GM19455 (cell line): ENCODE measurements around the gene TEX261.

ENCODE experiments used
- ATAC-seq: cut with Tn5 transposase; IDR thresholded peaks from one replicate; pipeline ENCODE4 v1.9.1; 2021; ENCODE audit not compliant: unreplicated experiment

The TEX261 gene

GRCh38 chr2:70982971-70983370 is 11.7 kb downstream of the TEX261 start:
- no peak for ATAC-seq

GRCh38 chr2:70981866-70982810 is 12.5 kb downstream of the TEX261 start:
- no peak for ATAC-seq

GRCh38 chr2:70981421-70981820 is 13.3 kb downstream of the TEX261 start:
- no peak for ATAC-seq

- ATAC-seq = no peak
Measured at GRCh38 chr2:70979626-70980025, 15.0 kb downstream of the TEX261 start.

GRCh38 chr2:70979180-70979488 is 15.5 kb downstream of the TEX261 start:
- ATAC-seq = no peak

- ATAC-seq = no peak
Measured at GRCh38 chr2:70978341-70979179, 16.1 kb downstream of the TEX261 start, which contains the start of gene ANKRD53. ANKRD53 (plus strand) TSS chr2:70978630; CDS start chr2:70978646, 16 bp downstream.

- no peak for ATAC-seq
Measured at GRCh38 chr2:70977605-70978205, 17.0 kb downstream of the TEX261 start.

GRCh38 chr2:70975237-70975636 is 19.4 kb downstream of the TEX261 start:
- no peak for ATAC-seq

- no peak for ATAC-seq
Measured at GRCh38 chr2:70974592-70974991, 20.1 kb downstream of the TEX261 start.

- no peak for ATAC-seq
Measured at GRCh38 chr2:70967189-70967588, 27.5 kb downstream of the TEX261 start.

GRCh38 chr2:70966681-70967080 is 28.0 kb downstream of the TEX261 start:
- no peak for ATAC-seq

- no peak for ATAC-seq
Measured at GRCh38 chr2:70965506-70965905, 29.2 kb downstream of the TEX261 start.

- no peak for ATAC-seq
Measured at GRCh38 chr2:70964596-70965386, 29.9 kb downstream of the TEX261 start.

- ATAC-seq = no peak
Measured at GRCh38 chr2:70964133-70964532, 30.5 kb downstream of the TEX261 start.

GRCh38 chr2:70962885-70963878 is 31.5 kb downstream of the TEX261 start:
- no peak for ATAC-seq

- ATAC-seq = no peak
Measured at GRCh38 chr2:70962211-70962884, 32.3 kb downstream of the TEX261 start.

GRCh38 chr2:70961648-70961994 is 33.1 kb downstream of the TEX261 start:
- ATAC-seq = no peak

GRCh38 chr2:70960833-70961647 is 33.6 kb downstream of the TEX261 start:
- no peak for ATAC-seq
